RWPE2 (cell line): Measurements from ENCODE around the gene NCS1.

Source experiments
- ATAC-seq: fragments of 200-7000 bp; cut with Tn5 transposase; 3 replicates; pipeline ENCODE4 v1.9.1; 2021; ENCODE audit warnings: low read depth
- DNase-seq: peaks from one replicate; pipeline ENCODE4 v3.0.0-alpha.2; 2020; ENCODE audit warnings: low spot score
- H3K27ac ChIP-seq: fragments of 450-650 bp; 2 replicates; pipeline ENCODE4 v1.5.1; 2017; ENCODE audit warnings: mild to moderate bottlenecking; ENCODE audit not compliant: poor library complexity, severe bottlenecking
- H3K27me3 ChIP-seq: fragments of 250-450 bp; sonication (Bioruptor Pico); 2 replicates; pipeline ENCODE4 v1.5.1; 2021; ENCODE audit warnings: mild to moderate bottlenecking, moderate library complexity; ENCODE audit not compliant: insufficient read depth, poor library complexity, severe bottlenecking
- H3K36me3 ChIP-seq: fragments of 250-450 bp; sonication (Bioruptor Pico); 2 replicates; pipeline ENCODE4 v1.5.1; 2020; ENCODE audit warnings: low read depth, mild to moderate bottlenecking, moderate library complexity
- H3K4me1 ChIP-seq: fragments of 250-450 bp; sonication (Bioruptor Pico); 2 replicates; pipeline ENCODE4 v1.5.1; 2021; ENCODE audit warnings: mild to moderate bottlenecking, moderate library complexity; ENCODE audit not compliant: insufficient read depth, poor library complexity, severe bottlenecking
- H3K4me3 ChIP-seq: fragments of 250-450 bp; sonication (Bioruptor Pico); 2 replicates; pipeline ENCODE4 v1.5.1; 2021; ENCODE audit warnings: mild to moderate bottlenecking, moderate library complexity; ENCODE audit not compliant: severe bottlenecking
- H3K9me3 ChIP-seq: fragments of 250-450 bp; sonication (Bioruptor Pico); 2 replicates; pipeline ENCODE4 v1.5.1; 2021; ENCODE audit warnings: mild to moderate bottlenecking, moderate library complexity; ENCODE audit not compliant: severe bottlenecking
- TF ChIP-seq, protein P1 (sequence below): fragments of 450-650 bp; IDR thresholded peaks from one replicate; pipeline ENCODE4 v1.5.1; 2017; ENCODE audit warnings: mild to moderate bottlenecking, moderate library complexity; ENCODE audit not compliant: poor library complexity, severe bottlenecking

The NCS1 gene

DNA sequence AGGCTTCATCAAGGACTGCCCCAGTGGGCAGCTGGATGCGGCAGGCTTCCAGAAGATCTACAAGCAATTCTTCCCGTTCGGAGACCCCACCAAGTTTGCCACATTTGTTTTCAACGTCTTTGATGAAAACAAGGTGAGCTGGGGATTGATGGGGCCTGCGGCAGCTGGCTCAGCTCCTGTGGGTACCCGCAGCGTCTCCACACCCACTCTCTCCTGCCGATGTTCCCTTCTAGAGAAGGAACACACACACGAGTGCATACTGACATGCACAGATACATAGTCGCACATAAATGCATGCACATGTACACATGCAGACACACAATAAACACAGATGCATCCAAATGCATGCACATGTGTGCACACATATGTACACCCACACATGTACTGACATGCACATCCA, 45.6 kb downstream of the NCS1 start:
- H3K4me1 ChIP-seq, result no peaks in the 10 kb centered on the region
- ATAC-seq, result no peak
- TF ChIP-seq, protein P1, sequence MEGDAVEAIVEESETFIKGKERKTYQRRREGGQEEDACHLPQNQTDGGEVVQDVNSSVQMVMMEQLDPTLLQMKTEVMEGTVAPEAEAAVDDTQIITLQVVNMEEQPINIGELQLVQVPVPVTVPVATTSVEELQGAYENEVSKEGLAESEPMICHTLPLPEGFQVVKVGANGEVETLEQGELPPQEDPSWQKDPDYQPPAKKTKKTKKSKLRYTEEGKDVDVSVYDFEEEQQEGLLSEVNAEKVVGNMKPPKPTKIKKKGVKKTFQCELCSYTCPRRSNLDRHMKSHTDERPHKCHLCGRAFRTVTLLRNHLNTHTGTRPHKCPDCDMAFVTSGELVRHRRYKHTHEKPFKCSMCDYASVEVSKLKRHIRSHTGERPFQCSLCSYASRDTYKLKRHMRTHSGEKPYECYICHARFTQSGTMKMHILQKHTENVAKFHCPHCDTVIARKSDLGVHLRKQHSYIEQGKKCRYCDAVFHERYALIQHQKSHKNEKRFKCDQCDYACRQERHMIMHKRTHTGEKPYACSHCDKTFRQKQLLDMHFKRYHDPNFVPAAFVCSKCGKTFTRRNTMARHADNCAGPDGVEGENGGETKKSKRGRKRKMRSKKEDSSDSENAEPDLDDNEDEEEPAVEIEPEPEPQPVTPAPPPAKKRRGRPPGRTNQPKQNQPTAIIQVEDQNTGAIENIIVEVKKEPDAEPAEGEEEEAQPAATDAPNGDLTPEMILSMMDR, result no peak
- H3K4me3 ChIP-seq, result no peak overlapping the region
- H3K27me3 ChIP-seq, result no peaks in the 10 kb centered on the region
- DNase-seq, result no peak
- no peaks in the 10 kb centered on the region for H3K9me3 ChIP-seq
- peaks cover 9% of the 10 kb centered on the region for H3K36me3 ChIP-seq
- H3K27ac ChIP-seq, result no peak overlapping the region

DNA sequence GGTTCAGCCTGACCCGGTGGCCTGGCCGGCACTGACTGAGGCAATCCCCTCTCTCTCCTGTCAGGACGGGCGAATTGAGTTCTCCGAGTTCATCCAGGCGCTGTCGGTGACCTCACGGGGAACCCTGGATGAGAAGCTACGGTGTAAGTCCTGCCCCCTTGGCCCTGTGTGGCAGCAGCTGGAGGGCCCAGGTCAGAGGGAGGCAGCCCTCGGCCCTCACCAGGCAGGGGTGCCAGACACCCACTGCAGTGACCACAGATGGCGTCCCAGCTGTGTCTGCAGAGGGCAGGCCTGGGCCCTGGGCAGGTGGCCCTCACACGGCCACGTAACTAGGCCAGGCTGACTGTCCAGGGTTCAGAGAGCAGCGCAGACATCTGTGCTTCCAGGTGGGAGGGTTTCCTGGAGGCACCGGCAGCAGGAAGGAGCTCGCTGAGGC, 47.5 kb downstream of the NCS1 start:
- no peaks in the 10 kb centered on the region for H3K27me3 ChIP-seq
- DNase-seq (no peak), ATAC-seq (no peak)
- TF ChIP-seq, protein P1, result no peak
- peaks cover 9% of the 10 kb centered on the region for H3K36me3 ChIP-seq
- H3K27ac ChIP-seq, result no peak overlapping the region
- H3K9me3 ChIP-seq, result no peaks in the 10 kb centered on the region
- H3K4me1 ChIP-seq, result no peaks in the 10 kb centered on the region
- H3K4me3 ChIP-seq, result no peak overlapping the region

DNA sequence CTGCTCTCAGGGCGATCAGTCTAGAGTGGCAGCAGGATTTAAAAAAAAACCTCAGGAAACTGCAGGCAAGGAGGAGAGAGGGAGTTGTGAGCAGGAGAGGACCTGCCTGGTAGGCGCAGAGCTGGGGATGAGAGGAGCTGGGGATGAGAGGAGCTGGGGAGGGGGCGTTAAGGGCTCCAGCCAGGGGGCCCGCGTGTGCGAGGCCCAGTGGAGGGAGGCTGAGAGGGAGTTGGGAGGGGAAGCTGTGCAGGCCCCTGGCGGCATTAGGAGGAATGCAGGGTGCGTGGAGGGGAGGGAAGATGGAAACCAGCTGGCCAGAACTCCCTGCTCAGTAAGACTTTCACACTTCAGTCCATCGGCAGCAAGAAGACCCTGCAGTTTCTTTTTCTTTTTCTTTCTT, 48.1 kb downstream of the NCS1 start:
- no peaks in the 10 kb centered on the region for H3K9me3 ChIP-seq
- H3K27ac ChIP-seq, result no peak overlapping the region
- H3K36me3 ChIP-seq, result peaks cover 15% of the 10 kb centered on the region
- no peaks in the 10 kb centered on the region for H3K27me3 ChIP-seq
- TF ChIP-seq, protein P1, result no peak
- ATAC-seq, result no peak
- no peaks in the 10 kb centered on the region for H3K4me1 ChIP-seq
- no peak for DNase-seq
- no peak overlapping the region for H3K4me3 ChIP-seq

DNA sequence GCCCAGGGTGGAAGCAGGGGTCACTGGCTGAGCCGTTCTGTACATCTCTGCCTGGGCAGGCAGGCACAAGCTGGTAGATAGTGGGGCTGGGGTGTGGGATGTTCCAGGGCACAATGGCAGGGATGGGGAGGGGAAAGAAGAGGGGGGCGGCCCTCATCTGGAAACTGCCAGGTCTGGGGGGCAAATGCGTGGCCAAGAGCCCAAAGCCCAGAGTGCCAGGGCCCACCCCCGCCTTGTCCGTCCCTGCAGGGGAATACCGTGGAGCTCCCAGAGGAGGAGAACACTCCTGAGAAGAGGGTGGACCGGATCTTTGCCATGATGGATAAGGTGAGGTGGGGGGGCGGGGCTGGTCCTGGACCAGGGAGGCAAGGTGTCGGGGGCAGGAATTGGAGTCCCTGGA, 50.6 kb downstream of the NCS1 start:
- no peaks in the 10 kb centered on the region for H3K4me1 ChIP-seq
- DNase-seq (no peak), ATAC-seq (no peak)
- H3K4me3 ChIP-seq, result no peak overlapping the region
- H3K27ac ChIP-seq, result no peak overlapping the region
- H3K27me3 ChIP-seq, result no peaks in the 10 kb centered on the region
- TF ChIP-seq, protein P1, result no peak
- H3K36me3 ChIP-seq, result peaks cover 31% of the 10 kb centered on the region
- peaks cover 3% of the 10 kb centered on the region for H3K9me3 ChIP-seq

DNA sequence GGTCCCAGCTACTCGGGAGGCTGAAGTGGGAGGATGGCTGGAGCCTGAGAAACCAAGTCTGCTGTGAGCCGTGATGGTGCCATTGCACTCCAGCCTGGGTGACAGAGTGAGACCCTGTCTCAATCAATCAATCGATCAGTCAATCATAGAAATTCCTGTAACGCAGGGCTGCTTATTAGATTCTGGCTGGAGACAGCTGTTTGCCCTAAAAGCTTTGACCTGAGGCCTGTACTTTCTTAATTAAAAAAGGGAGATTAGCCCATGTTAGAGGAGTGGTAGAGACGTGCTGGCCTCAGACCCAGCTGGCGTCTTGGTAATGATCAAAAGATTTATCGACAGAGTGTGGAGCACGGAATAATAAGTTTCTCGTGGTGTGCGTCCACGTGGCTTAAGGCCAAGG, 52.9 kb downstream of the NCS1 start:
- H3K4me3 ChIP-seq, result no peak overlapping the region
- no peak overlapping the region for H3K27ac ChIP-seq
- TF ChIP-seq, protein P1, result no peak
- ATAC-seq (no peak), DNase-seq (no peak)
- H3K36me3 ChIP-seq, result peaks cover 34% of the 10 kb centered on the region
- H3K9me3 ChIP-seq, result peaks cover 3% of the 10 kb centered on the region
- no peaks in the 10 kb centered on the region for H3K4me1 ChIP-seq
- no peaks in the 10 kb centered on the region for H3K27me3 ChIP-seq
